NCI-H82 treated with DMSO at 0.1 percent for 48 hours (cell line): ENCODE results near the gene FBXL17.
A peak's percentile ranks its signal among the peaks of the same experiment; 100 is the strongest.
"Not testable (repeated sequence)": the region's sequence is repeated elsewhere in the genome, so short reads cannot be mapped to it uniquely, and the experiment has no call there.

ENCODE experiments used
- DNase-seq: peaks from one replicate; lab custom pipeline; 2025; ENCODE audit not compliant: unreplicated experiment; lab: John Stamatoyannopoulos, UW

Gene FBXL17

GRCh38 chr5:108312258-108312657 lies 69.6 kb downstream of the FBXL17 start:
- no peak for DNase-seq

GRCh38 chr5:108311682-108312081 lies 70.2 kb downstream of the FBXL17 start:
- no peak for DNase-seq

- DNase-seq: no peak
These were observed 78.3 kb downstream of the FBXL17 start for GRCh38 chr5:108303611-108304010.

GRCh38 chr5:108303086-108303485 lies 78.8 kb downstream of the FBXL17 start:
- no peak for DNase-seq

- DNase-seq: no peak
These were observed 84.8 kb downstream of the FBXL17 start for GRCh38 chr5:108297042-108297601.

GRCh38 chr5:108295578-108296368 lies 86.1 kb downstream of the FBXL17 start:
- no peak for DNase-seq

- no peak for DNase-seq
These were observed 100.8 kb downstream of the FBXL17 start for GRCh38 chr5:108280960-108281569.

GRCh38 chr5:108280248-108280647 lies 101.7 kb downstream of the FBXL17 start:
- no peak for DNase-seq

GRCh38 chr5:108278285-108279240 lies 103.3 kb downstream of the FBXL17 start:
- no peak for DNase-seq

- no peak for DNase-seq
These were observed 105.5 kb downstream of the FBXL17 start for GRCh38 chr5:108276187-108277050.

- DNase-seq: not testable (repeated sequence)
These were observed 107.8 kb downstream of the FBXL17 start for GRCh38 chr5:108274080-108274479.

- DNase-seq: no peak
These were observed 110.8 kb downstream of the FBXL17 start for GRCh38 chr5:108271127-108271526.

GRCh38 chr5:108266242-108266641 lies 115.7 kb downstream of the FBXL17 start:
- no peak for DNase-seq

- no peak for DNase-seq
These were observed 117.4 kb downstream of the FBXL17 start for GRCh38 chr5:108264533-108264932.

- no peak for DNase-seq
These were observed 118.6 kb downstream of the FBXL17 start for GRCh38 chr5:108263338-108263737.

- no peak for DNase-seq
These were observed 121.1 kb downstream of the FBXL17 start for GRCh38 chr5:108260858-108261170.

- peak; percentile 44 for DNase-seq
These were observed 121.6 kb downstream of the FBXL17 start for GRCh38 chr5:108260117-108260857.

- no peak for DNase-seq
These were observed 122.6 kb downstream of the FBXL17 start for GRCh38 chr5:108259306-108259705.

- DNase-seq: no peak
These were observed 123.9 kb downstream of the FBXL17 start for GRCh38 chr5:108257996-108258395.

- no peak for DNase-seq
These were observed 126.4 kb downstream of the FBXL17 start for GRCh38 chr5:108255468-108255867.
